ENCODE results near the gene PIK3R4. TPM values are rescaled to one million over a fixed set of nuclear protein-coding genes. Genes with fewer than 3 reads are reported as not detected.

Gene PIK3R4
- 27.7 TPM for total RNA-seq

GRCh38 chr3:130746246-130747039, at the start of gene PIK3R4:
Gene PIK3R4, minus strand, starts transcription at chr3:130746829. Its CDS starts 1,611 bp downstream, at chr3:130745218.
- peak; percentile 98 for DNase-seq (ENCODE audit: low spot score)

GRCh38 chr3:130795396-130795795, 48.8 kb upstream of the PIK3R4 start:
- DNase-seq (ENCODE audit: low spot score) = no peak

- DNase-seq (ENCODE audit: low spot score) = no peak
These were observed 45.6 kb upstream of the PIK3R4 start for GRCh38 chr3:130792246-130792645.

GRCh38 chr3:130789782-130790322, 43.2 kb upstream of the PIK3R4 start:
- DNase-seq (ENCODE audit: low spot score) = no peak

- DNase-seq (ENCODE audit: low spot score) = no peak
These were observed 40.9 kb upstream of the PIK3R4 start for GRCh38 chr3:130787422-130788068.

GRCh38 chr3:130786306-130786705, 39.7 kb upstream of the PIK3R4 start:
- DNase-seq (ENCODE audit: low spot score) = no peak

- no peak for DNase-seq (ENCODE audit: low spot score)
These were observed 37.0 kb upstream of the PIK3R4 start for GRCh38 chr3:130783629-130784028.

- no peak for DNase-seq (ENCODE audit: low spot score)
These were observed 32.9 kb upstream of the PIK3R4 start for GRCh38 chr3:130779486-130779885.

- DNase-seq (ENCODE audit: low spot score) = no peak
These were observed 32.4 kb upstream of the PIK3R4 start for GRCh38 chr3:130779031-130779430.

GRCh38 chr3:130773366-130773765, 26.7 kb upstream of the PIK3R4 start:
- DNase-seq (ENCODE audit: low spot score) = no peak

GRCh38 chr3:130772129-130772528, 25.5 kb upstream of the PIK3R4 start:
- DNase-seq (ENCODE audit: low spot score) = no peak

- no peak for DNase-seq (ENCODE audit: low spot score)
These were observed 24.0 kb upstream of the PIK3R4 start for GRCh38 chr3:130770644-130771043.

- no peak for DNase-seq (ENCODE audit: low spot score)
These were observed 15.2 kb upstream of the PIK3R4 start for GRCh38 chr3:130761730-130762311.

GRCh38 chr3:130760922-130761321, 14.3 kb upstream of the PIK3R4 start:
- DNase-seq (ENCODE audit: low spot score) = no peak

- peak; percentile 60 for DNase-seq (ENCODE audit: low spot score)
These were observed 13.2 kb upstream of the PIK3R4 start for GRCh38 chr3:130759692-130760338.

- no peak for DNase-seq (ENCODE audit: low spot score)
These were observed 12.2 kb upstream of the PIK3R4 start for GRCh38 chr3:130758624-130759369.

- no peak for DNase-seq (ENCODE audit: low spot score)
These were observed 11.1 kb upstream of the PIK3R4 start for GRCh38 chr3:130757611-130758150.

- no peak for DNase-seq (ENCODE audit: low spot score)
These were observed 9.0 kb upstream of the PIK3R4 start for GRCh38 chr3:130755666-130756065.

GRCh38 chr3:130748981-130749380, 2.4 kb upstream of the PIK3R4 start:
- DNase-seq (ENCODE audit: low spot score) = no peak

- DNase-seq (ENCODE audit: low spot score) = no peak
These were observed 1.8 kb upstream of the PIK3R4 start for GRCh38 chr3:130748467-130748861.

- no peak for DNase-seq (ENCODE audit: low spot score)
These were observed 3.3 kb downstream of the PIK3R4 start for GRCh38 chr3:130743354-130743753.
